Muscle of leg (tissue), 11 donors: ENCODE data around the gene DFFA. TPM values are rescaled to one million over a fixed set of nuclear protein-coding genes. Genes with fewer than 3 reads are reported as not detected.
"Not testable (repeated sequence)": the region's sequence is repeated elsewhere in the genome, so short reads cannot be mapped to it uniquely, and the experiment has no call there.

Experiments
- DNase-seq: peaks from one replicate; pipeline ENCODE4 v3.0.0; 2013
- H3K27ac ChIP-seq: one replicate; pipeline ENCODE4 v1.5.1; 2013; ENCODE audit warnings: mild to moderate bottlenecking, low read length, control low read depth
- H3K27me3 ChIP-seq: one replicate; pipeline ENCODE4 v1.6.1; 2013; ENCODE audit warnings: low read length; ENCODE audit not compliant: control insufficient read depth, insufficient read depth
- H3K36me3 ChIP-seq: one replicate; pipeline ENCODE4 v1.6.1; 2013; ENCODE audit warnings: low read length; ENCODE audit not compliant: control insufficient read depth, insufficient read depth
- H3K4me1 ChIP-seq: one replicate; pipeline ENCODE4 v1.6.1; 2013; ENCODE audit warnings: low read length; ENCODE audit not compliant: control insufficient read depth, insufficient read depth
- H3K4me3 ChIP-seq: one replicate; pipeline ENCODE4 v1.5.1; 2013; ENCODE audit warnings: low read length, control low read depth
- H3K9me3 ChIP-seq: replicated peaks from 2 replicates; pipeline ENCODE4 v1.6.1; 2013; ENCODE audit warnings: low read depth, low read length; ENCODE audit not compliant: control insufficient read depth
- WGBS: methylation state at CpG from one replicate; pipeline ENCODE4 v1.1.5; 2013; ENCODE audit warnings: missing lambda C conversion rate; ENCODE audit not compliant: insufficient coverage; 5-methylcytosine and 5-hydroxymethylcytosine counted together
- polyA plus RNA-seq, 8 donors: library from polyadenylated mRNA; unstranded; fragments of 120-200 nt; gene quantifications; one replicate each; pipeline versions ENCODE4 v1.2.1 to v1.2.3, GENCODE V29; 2013; ENCODE audit warnings: inconsistent platforms in 1 of 8, low replicate concordance in 1 of 8; ENCODE audit not compliant: insufficient read length in 8 of 8, insufficient read depth in 1 of 8
- total RNA-seq: library from RNA; stranded (reverse); fragments of 120-200 nt; gene quantifications from one replicate; pipeline ENCODE4 v1.2.4, GENCODE V29; 2013

Gene DFFA
- total and polyA plus RNA-seq, 9 donors = 16.8 to 25.9 (median 19.8) TPM

- DNase-seq = peak; percentile 62
- Histone ChIP-seq H3K27me3 (no peaks in the 10 kb centered on the region), H3K4me3 (no peak overlapping the region), H3K9me3 (no peaks in the 10 kb centered on the region), H3K27ac (no peak overlapping the region), H3K36me3 (peaks cover 3% of the 10 kb centered on the region), H3K4me1 (peaks cover 17% of the 10 kb centered on the region)
- WGBS = 65% methylated on average over 14 of the region's 17 CpGs
These were observed 35.0 kb upstream of the DFFA start for GRCh38 chr1:10507111-10507879.

- no peaks in the 10 kb centered on the region for H3K27me3 ChIP-seq
- H3K4me1 ChIP-seq = peaks cover 17% of the 10 kb centered on the region
- peaks cover 3% of the 10 kb centered on the region for H3K36me3 ChIP-seq
- no peaks in the 10 kb centered on the region for H3K9me3 ChIP-seq
- DNase-seq = no peak
- H3K4me3 ChIP-seq = no peak overlapping the region
- H3K27ac ChIP-seq = no peak overlapping the region
- WGBS = 83% methylated on average over 4 of the region's 4 CpGs
These were observed 34.3 kb upstream of the DFFA start for GRCh38 chr1:10506677-10507047.

DNA sequence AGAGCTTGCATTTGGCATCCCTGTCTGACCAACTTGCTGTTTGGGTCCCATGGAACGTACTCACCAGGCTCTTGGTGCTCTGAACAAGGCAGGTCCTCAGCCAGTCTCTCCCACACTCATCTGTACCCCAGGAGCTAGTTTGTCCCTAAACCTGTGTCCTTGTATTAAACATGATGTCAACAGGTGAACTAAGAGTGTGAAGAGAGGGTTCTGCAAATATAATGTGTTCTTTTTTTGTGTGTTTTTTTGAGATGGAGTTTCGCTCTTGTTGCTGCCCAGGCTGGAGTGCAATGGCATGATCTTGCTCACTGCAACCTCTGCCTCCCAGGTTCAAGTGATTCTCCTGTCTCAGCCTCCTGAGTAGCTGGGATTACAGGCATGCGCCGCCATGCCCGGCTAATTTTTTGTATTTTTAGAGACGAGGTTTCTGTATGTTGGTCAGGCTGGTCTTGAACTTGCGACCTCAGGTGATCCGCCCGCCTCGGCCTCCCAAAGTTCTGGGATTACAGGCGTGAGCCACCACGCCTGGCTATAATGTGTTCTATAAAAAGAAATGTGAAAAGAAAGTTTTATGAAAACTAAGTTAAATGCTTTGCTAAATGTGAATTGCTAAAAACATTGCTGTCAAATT is 33.8 kb upstream of the DFFA start:
- not testable (repeated sequence) for DNase-seq, H3K36me3 ChIP-seq, H3K27me3 ChIP-seq, H3K27ac ChIP-seq, H3K9me3 ChIP-seq, H3K4me3 ChIP-seq
- WGBS = 85% methylated on average over 12 of the region's 12 CpGs
- H3K4me1 ChIP-seq = peaks cover 17% of the 10 kb centered on the region

GRCh38 chr1:10504249-10504648 is 31.9 kb upstream of the DFFA start:
- H3K4me3 ChIP-seq = no peak overlapping the region
- H3K27me3 ChIP-seq = no peaks in the 10 kb centered on the region
- no peak overlapping the region for H3K27ac ChIP-seq
- no peaks in the 10 kb centered on the region for H3K36me3 ChIP-seq
- no peak for DNase-seq
- H3K4me1 ChIP-seq = peaks cover 6% of the 10 kb centered on the region
- WGBS = 73% methylated on average over 2 of the region's 5 CpGs
- no peaks in the 10 kb centered on the region for H3K9me3 ChIP-seq

- H3K9me3 ChIP-seq = no peaks in the 10 kb centered on the region
- H3K27me3 ChIP-seq = no peaks in the 10 kb centered on the region
- 40% methylated on average over 1 of the region's 5 CpGs for WGBS
- H3K27ac ChIP-seq = no peak overlapping the region
- H3K4me3 ChIP-seq = no peak overlapping the region
- no peaks in the 10 kb centered on the region for H3K4me1 ChIP-seq
- DNase-seq = no peak
- H3K36me3 ChIP-seq = peaks cover under 1% of the 10 kb centered on the region
These were observed 29.9 kb upstream of the DFFA start for GRCh38 chr1:10502206-10502605.

GRCh38 chr1:10498231-10498630 is 25.9 kb upstream of the DFFA start:
- Histone ChIP-seq H3K4me3 (no peak overlapping the region), H3K36me3 (peaks cover 16% of the 10 kb centered on the region), H3K9me3 (no peaks in the 10 kb centered on the region), H3K4me1 (peaks cover 11% of the 10 kb centered on the region), H3K27me3 (no peaks in the 10 kb centered on the region), H3K27ac (no peak overlapping the region)
- no peak for DNase-seq
- 79% methylated on average over 4 of the region's 8 CpGs for WGBS

- Histone ChIP-seq H3K9me3 (no peaks in the 10 kb centered on the region), H3K36me3 (peaks cover 16% of the 10 kb centered on the region), H3K4me1 (peaks cover 11% of the 10 kb centered on the region), H3K27ac (no peak overlapping the region), H3K27me3 (no peaks in the 10 kb centered on the region), H3K4me3 (no peak overlapping the region)
- WGBS = 87% methylated on average over 3 of the region's 7 CpGs
- DNase-seq = no peak
These were observed 24.8 kb upstream of the DFFA start for GRCh38 chr1:10497109-10497508.

DNA sequence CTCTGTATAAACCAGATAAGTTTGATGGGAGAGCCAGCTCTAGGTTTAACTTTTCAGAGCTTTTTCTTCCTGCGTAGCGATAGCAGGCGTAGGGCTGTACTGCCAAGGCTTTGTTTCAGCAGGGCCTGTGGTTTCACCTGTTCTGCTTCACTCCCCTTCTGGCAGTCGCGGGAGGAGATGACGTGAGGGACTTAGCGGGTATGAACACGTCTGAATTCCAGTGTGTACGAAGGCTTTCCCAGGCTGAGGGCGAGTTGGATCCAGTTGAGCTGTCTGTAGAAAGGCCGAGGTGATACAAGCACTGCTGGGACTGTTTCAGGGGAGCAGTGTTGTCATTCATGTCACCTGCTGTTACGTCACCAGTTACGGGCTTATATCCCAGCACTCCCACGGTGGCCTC is 23.6 kb upstream of the DFFA start:
- H3K4me3 ChIP-seq = no peak overlapping the region
- DNase-seq = no peak
- no peak overlapping the region for H3K27ac ChIP-seq
- 85% methylated on average over 13 of the region's 14 CpGs for WGBS
- peaks cover 11% of the 10 kb centered on the region for H3K4me1 ChIP-seq
- no peaks in the 10 kb centered on the region for H3K9me3 ChIP-seq
- H3K27me3 ChIP-seq = no peaks in the 10 kb centered on the region
- H3K36me3 ChIP-seq = peaks cover 16% of the 10 kb centered on the region

DNA sequence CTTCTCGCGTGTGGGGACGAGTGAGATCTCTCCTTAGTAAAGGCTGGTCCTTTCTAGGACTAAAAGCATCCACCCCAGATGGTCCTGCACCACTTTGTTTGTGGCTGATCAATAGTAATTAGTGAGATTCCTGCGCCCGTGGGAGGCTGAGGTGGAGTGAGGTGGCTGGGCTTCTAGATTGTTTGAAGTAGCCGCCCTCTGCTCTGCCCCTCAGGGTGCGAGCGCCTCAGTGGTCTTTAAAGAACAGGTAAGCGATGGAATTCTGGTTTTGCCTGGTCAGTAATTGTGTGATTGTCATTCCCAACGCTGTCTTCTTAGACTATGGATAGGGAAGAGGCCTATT is 23.1 kb upstream of the DFFA start:
- Histone ChIP-seq H3K4me3 (no peak overlapping the region), H3K36me3 (peaks cover 16% of the 10 kb centered on the region), H3K4me1 (peaks cover 11% of the 10 kb centered on the region), H3K27me3 (no peaks in the 10 kb centered on the region), H3K9me3 (no peaks in the 10 kb centered on the region), H3K27ac (no peak overlapping the region)
- DNase-seq = no peak
- 91% methylated on average over 7 of the region's 10 CpGs for WGBS

DNA sequence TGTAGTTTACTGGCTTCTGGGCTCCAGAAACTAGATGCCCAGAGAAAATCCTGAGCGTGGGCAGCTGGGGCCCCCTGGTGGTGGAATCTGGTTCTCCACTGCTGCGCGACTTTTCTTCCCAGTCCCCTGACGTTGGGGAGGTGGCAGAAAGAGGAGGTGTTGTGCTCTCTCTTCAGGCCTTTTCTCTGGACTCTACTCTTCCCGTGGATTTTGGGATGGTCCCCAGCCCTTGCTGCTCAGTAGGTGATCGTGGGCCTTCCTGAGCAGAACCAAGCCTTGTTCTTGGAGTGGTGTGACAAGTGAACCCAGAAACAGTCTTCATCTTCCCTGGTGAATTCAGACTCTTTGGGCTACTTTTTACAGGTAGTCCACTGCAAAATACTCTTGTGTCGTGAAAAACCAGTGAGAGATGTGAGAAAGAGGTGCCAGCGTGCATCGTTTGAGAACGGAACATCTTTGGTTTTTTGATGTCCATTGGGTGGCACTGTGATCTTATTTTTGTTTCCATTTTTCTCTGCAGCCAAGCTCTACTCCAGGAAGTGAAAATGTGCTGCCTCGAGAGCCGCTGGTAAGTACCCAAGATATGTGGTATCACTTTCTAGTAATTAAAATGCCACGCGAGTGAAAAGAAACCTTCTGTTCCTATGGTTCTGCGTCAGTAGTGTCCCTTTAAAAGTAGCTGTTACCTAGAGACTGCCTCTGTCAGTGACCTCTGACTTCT is 22.6 kb upstream of the DFFA start:
- WGBS = 14% methylated on average over 11 of the region's 15 CpGs

More for the DNA sequence above, 22.6 kb upstream of the DFFA start:
- Histone ChIP-seq H3K9me3 (no peaks in the 10 kb centered on the region), H3K27me3 (no peaks in the 10 kb centered on the region), H3K27ac (no peak overlapping the region), H3K4me3 (peak overlapping the region; percentile 23), H3K4me1 (peaks cover 11% of the 10 kb centered on the region), H3K36me3 (peaks cover 17% of the 10 kb centered on the region)
- peak; percentile 75 for DNase-seq
